Liver (tissue), 9 donors: ENCODE data around the gene GPR4. TPM values are rescaled to one million over a fixed set of nuclear protein-coding genes. Genes with fewer than 3 reads are reported as not detected.

Experiments used
- DNase-seq: peaks from one replicate; pipeline ENCODE4 v3.0.0-alpha.2; 2017; ENCODE audit warnings: low spot score
- H3K27ac ChIP-seq, 2 donors: one replicate each; pipeline ENCODE4 v1.7.0; 2013; ENCODE audit warnings: inconsistent platforms in 2 of 2, low read length in 2 of 2, control low read depth in 1 of 2, low read depth in 1 of 2, mild to moderate bottlenecking in 1 of 2
- H3K27me3 ChIP-seq, 4 donors: one replicate each; pipeline versions ENCODE4 v1.6.1 to v1.7.0; 2013; ENCODE audit warnings: low read length in 3 of 4, inconsistent platforms in 1 of 4, mild to moderate bottlenecking in 1 of 4, moderate library complexity in 1 of 4; ENCODE audit not compliant: control insufficient read depth in 4 of 4, insufficient read depth in 4 of 4
- H3K36me3 ChIP-seq, 4 donors: one replicate each; pipeline versions ENCODE4 v1.6.1 to v1.7.0; 2013; ENCODE audit warnings: low read length in 3 of 4, mild to moderate bottlenecking in 3 of 4, low read depth in 1 of 4, moderate library complexity in 1 of 4; ENCODE audit not compliant: control insufficient read depth in 4 of 4, insufficient read depth in 3 of 4
- H3K4me1 ChIP-seq, 4 donors: one replicate each; pipeline versions ENCODE4 v1.6.1 to v1.7.0; 2013; ENCODE audit warnings: low read length in 3 of 4, mild to moderate bottlenecking in 3 of 4, moderate library complexity in 1 of 4; ENCODE audit not compliant: control insufficient read depth in 4 of 4, insufficient read depth in 4 of 4
- H3K4me3 ChIP-seq, 3 donors: one replicate each; pipeline versions ENCODE4 v1.6.1 to v1.7.0; 2013; ENCODE audit warnings: low read length in 3 of 3, control low read depth in 1 of 3, low read depth in 1 of 3, mild to moderate bottlenecking in 1 of 3
- H3K9ac ChIP-seq, 2 donors: one replicate each; pipeline ENCODE4 v1.7.0; 2013; ENCODE audit warnings: low read length in 2 of 2, mild to moderate bottlenecking in 2 of 2, moderate library complexity in 2 of 2, control low read depth in 1 of 2, low read depth in 1 of 2
- H3K9me3 ChIP-seq, 4 donors: one replicate each; pipeline versions ENCODE4 v1.6.1 to v1.7.0; 2013; ENCODE audit warnings: low read length in 3 of 4; ENCODE audit not compliant: control insufficient read depth in 4 of 4
- EGR1 ChIP-seq, 2 donors: IDR thresholded peaks; 2 replicates each; pipeline ENCODE4 v1.6.1; 2016 to 2018; ENCODE audit warnings: antibody characterized with exemption in 2 of 2, low read depth in 2 of 2
- FOXA1 ChIP-seq: IDR thresholded peaks from 2 replicates; pipeline ENCODE4 v1.6.1; 2016; ENCODE audit warnings: antibody characterized with exemption
- FOXA2 ChIP-seq: IDR thresholded peaks from 2 replicates; pipeline ENCODE4 v1.6.1; 2016; ENCODE audit warnings: antibody characterized with exemption
- GABPA ChIP-seq, 2 donors: IDR thresholded peaks in 1 of 2; conservative IDR thresholded peaks in 1 of 2; 2 replicates each; pipeline ENCODE4 v1.6.1; 2016; ENCODE audit warnings: antibody characterized with exemption in 2 of 2, mild to moderate bottlenecking in 1 of 2, moderate library complexity in 1 of 2
- HNF4A ChIP-seq, 2 donors: conservative IDR thresholded peaks; 2 replicates each; pipeline ENCODE4 v1.6.1; 2016; ENCODE audit warnings: antibody characterized with exemption in 2 of 2, mild to moderate bottlenecking in 2 of 2
- HNF4G ChIP-seq: IDR thresholded peaks from 2 replicates; pipeline ENCODE4 v1.6.1; 2016; ENCODE audit warnings: antibody characterized with exemption
- JUND ChIP-seq, 2 donors: IDR thresholded peaks; 2 replicates each; pipeline ENCODE4 v1.6.1; 2016; ENCODE audit warnings: antibody characterized with exemption in 2 of 2
- NR2F2 ChIP-seq: IDR thresholded peaks from 2 replicates; pipeline ENCODE4 v1.6.1; 2016; ENCODE audit warnings: antibody characterized with exemption
- RAD21 ChIP-seq, 2 donors: IDR thresholded peaks; 2 replicates each; pipeline ENCODE4 v1.6.1; 2016; ENCODE audit warnings: antibody characterized with exemption in 2 of 2, mild to moderate bottlenecking in 2 of 2
- REST ChIP-seq: IDR thresholded peaks from 2 replicates; pipeline ENCODE4 v1.6.1; 2016; ENCODE audit warnings: antibody characterized with exemption, mild to moderate bottlenecking
- RXRA ChIP-seq, 2 donors: IDR thresholded peaks; 2 replicates each; pipeline ENCODE4 v1.6.1; 2017 to 2018; ENCODE audit warnings: antibody characterized with exemption in 2 of 2, mild to moderate bottlenecking in 1 of 2
- SP1 ChIP-seq: IDR thresholded peaks from 2 replicates; pipeline ENCODE4 v1.6.1; 2018; ENCODE audit warnings: antibody characterized with exemption, mild to moderate bottlenecking
- TAF1 ChIP-seq: conservative IDR thresholded peaks from 2 replicates; pipeline ENCODE4 v1.6.1; 2016; ENCODE audit warnings: antibody characterized with exemption, mild to moderate bottlenecking
- YY1 ChIP-seq: IDR thresholded peaks from 2 replicates; pipeline ENCODE4 v1.6.1; 2016; ENCODE audit warnings: antibody characterized with exemption, mild to moderate bottlenecking
- ZBTB33 ChIP-seq: IDR thresholded peaks from 2 replicates; pipeline ENCODE4 v1.6.1; 2016; ENCODE audit warnings: antibody characterized with exemption
- WGBS: extraction: QIAGEN DNeasy Blood & Tissue Kit; methylation state at CpG from one replicate; pipeline ENCODE4 v1.1.7; 2013; 5-methylcytosine and 5-hydroxymethylcytosine counted together
- polyA plus RNA-seq, 2 donors: library from polyadenylated mRNA; stranded (reverse) in 1 of 2; unstranded in 1 of 2; fragments of 200-250 nt in 1 of 2; fragments of >200 nt in 1 of 2; fragmentation: Nextera tagmentation in 1 of 2; extraction: Ambion mirVana in 1 of 2; gene quantifications; one replicate each; pipeline versions ENCODE4 v1.2.1 to v1.2.3, GENCODE V29; 2013 to 2015
- total RNA-seq, 2 donors: library from RNA; depleted of rRNA; stranded (reverse); fragments of >200 nt; gene quantifications; one replicate each; pipeline ENCODE4 v1.2.3, GENCODE V29; 2014
- TF ChIP-seq, protein P1 (sequence below): fragments of 150-350 bp; IDR thresholded peaks from 2 replicates; pipeline ENCODE4 v1.5.1; 2017; ENCODE audit warnings: improper control_type of control experiment, low read depth, low read length; ENCODE audit not compliant: missing input control
- TF ChIP-seq, protein P2 (sequence below): IDR thresholded peaks from 2 replicates; pipeline ENCODE4 v1.6.1; 2016; ENCODE audit warnings: antibody characterized with exemption
- TF ChIP-seq, protein P3 (sequence below): IDR thresholded peaks from 2 replicates; pipeline ENCODE4 v1.6.1; 2016; ENCODE audit warnings: antibody characterized with exemption
- donor health status: healthy.
- donor health status: healthy.
- donor health status: healthy.
- donor health status: healthy.
- donor health status: healthy.

The GPR4 gene
- total and polyA plus RNA-seq, 4 donors, result 0.37 to 1.9 (median 0.97) TPM

- no peak for DNase-seq
- Histone ChIP-seq H3K27me3 (no peaks in the 10 kb centered on the region), H3K27ac (no peak overlapping the region), H3K36me3 (no peaks in the 10 kb centered on the region), H3K4me3 (peak overlapping the region in 1 of 3 donors; percentile 36), H3K9ac (peak overlapping the region in 1 of 2 donors; percentile 22), H3K9me3 (no peaks in the 10 kb centered on the region), H3K4me1 (peaks cover 4 to 27% (median 13%) of the 10 kb centered on the region in 4 donors)
- TF ChIP-seq YY1 (no peak), SP1 (no peak), EGR1 (IDR thresholded peaks at IDR 0.05; ENCODE audit: low read depth in 2 of 2) (no peak), RXRA (IDR thresholded peaks at IDR 0.05) (no peak), JUND (IDR thresholded peaks at IDR 0.05) (no peak), HNF4G (no peak), ZBTB33 (no peak), RAD21 (IDR thresholded peaks at IDR 0.05) (no peak), REST (no peak), FOXA1 (no peak), HNF4A (conservative IDR thresholded peaks at IDR 0.05) (no peak), NR2F2 (no peak), FOXA2 (no peak), GABPA (IDR thresholded peaks at IDR 0.05 in 1 of 2, conservative IDR thresholded peaks at IDR 0.05 in 1 of 2) (no peak), TAF1 (no peak)
- TF ChIP-seq, protein P1, sequence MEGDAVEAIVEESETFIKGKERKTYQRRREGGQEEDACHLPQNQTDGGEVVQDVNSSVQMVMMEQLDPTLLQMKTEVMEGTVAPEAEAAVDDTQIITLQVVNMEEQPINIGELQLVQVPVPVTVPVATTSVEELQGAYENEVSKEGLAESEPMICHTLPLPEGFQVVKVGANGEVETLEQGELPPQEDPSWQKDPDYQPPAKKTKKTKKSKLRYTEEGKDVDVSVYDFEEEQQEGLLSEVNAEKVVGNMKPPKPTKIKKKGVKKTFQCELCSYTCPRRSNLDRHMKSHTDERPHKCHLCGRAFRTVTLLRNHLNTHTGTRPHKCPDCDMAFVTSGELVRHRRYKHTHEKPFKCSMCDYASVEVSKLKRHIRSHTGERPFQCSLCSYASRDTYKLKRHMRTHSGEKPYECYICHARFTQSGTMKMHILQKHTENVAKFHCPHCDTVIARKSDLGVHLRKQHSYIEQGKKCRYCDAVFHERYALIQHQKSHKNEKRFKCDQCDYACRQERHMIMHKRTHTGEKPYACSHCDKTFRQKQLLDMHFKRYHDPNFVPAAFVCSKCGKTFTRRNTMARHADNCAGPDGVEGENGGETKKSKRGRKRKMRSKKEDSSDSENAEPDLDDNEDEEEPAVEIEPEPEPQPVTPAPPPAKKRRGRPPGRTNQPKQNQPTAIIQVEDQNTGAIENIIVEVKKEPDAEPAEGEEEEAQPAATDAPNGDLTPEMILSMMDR, result no peak
- TF ChIP-seq, protein P2, sequence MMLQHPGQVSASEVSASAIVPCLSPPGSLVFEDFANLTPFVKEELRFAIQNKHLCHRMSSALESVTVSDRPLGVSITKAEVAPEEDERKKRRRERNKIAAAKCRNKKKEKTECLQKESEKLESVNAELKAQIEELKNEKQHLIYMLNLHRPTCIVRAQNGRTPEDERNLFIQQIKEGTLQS, result no peak
- TF ChIP-seq, protein P3, sequence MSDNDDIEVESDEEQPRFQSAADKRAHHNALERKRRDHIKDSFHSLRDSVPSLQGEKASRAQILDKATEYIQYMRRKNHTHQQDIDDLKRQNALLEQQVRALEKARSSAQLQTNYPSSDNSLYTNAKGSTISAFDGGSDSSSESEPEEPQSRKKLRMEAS, result no peak
- WGBS, result 16% methylated on average over 9 of the region's 9 CpGs
These were observed 44.3 kb upstream of the GPR4 start for GRCh38 chr19:45646345-45646698.
